CD4-positive, alpha-beta T cell treated with Interleukin-12 subunit alpha and Interleukin-12 subunit beta, for 1 hour (primary cell): ENCODE data around the gene NANS.
"Not testable (repeated sequence)": the region's sequence is repeated elsewhere in the genome, so short reads cannot be mapped to it uniquely, and the experiment has no call there.

Source experiments
- DNase-seq: peaks from one replicate; pipeline ENCODE4 v3.0.0-alpha.2; 2020

Gene NANS

GRCh38 chr9:98039607-98040017, 16.9 kb upstream of the NANS start:
- no peak for DNase-seq

GRCh38 chr9:98040212-98040611, 16.3 kb upstream of the NANS start:
- no peak for DNase-seq

GRCh38 chr9:98043915-98044314, 12.6 kb upstream of the NANS start:
- no peak for DNase-seq

- DNase-seq = peak; percentile 80
Observed at GRCh38 chr9:98045234-98046179, 11.0 kb upstream of the NANS start.

GRCh38 chr9:98046180-98046543, 10.4 kb upstream of the NANS start:
- DNase-seq = no peak

GRCh38 chr9:98047002-98047401, 9.5 kb upstream of the NANS start:
- DNase-seq = no peak

- DNase-seq = no peak
Observed at GRCh38 chr9:98049288-98050072, 7.1 kb upstream of the NANS start.

- DNase-seq = no peak
Observed at GRCh38 chr9:98050351-98050750, 6.2 kb upstream of the NANS start.

GRCh38 chr9:98054376-98054951, 2.1 kb upstream of the NANS start:
- DNase-seq = no peak

- no peak for DNase-seq
Observed at GRCh38 chr9:98057138-98057799, 737 bp downstream of the NANS start.

GRCh38 chr9:98062161-98062560, 5.6 kb downstream of the NANS start:
- no peak for DNase-seq

- no peak for DNase-seq
Observed at GRCh38 chr9:98064623-98065392, 8.3 kb downstream of the NANS start.

GRCh38 chr9:98066235-98066634, 9.7 kb downstream of the NANS start:
- DNase-seq = no peak

- DNase-seq = no peak
Observed at GRCh38 chr9:98067184-98067583, 10.7 kb downstream of the NANS start.

GRCh38 chr9:98069551-98069950, 13.0 kb downstream of the NANS start:
- DNase-seq = no peak

GRCh38 chr9:98070704-98071103, 14.2 kb downstream of the NANS start:
- DNase-seq = no peak

- DNase-seq = no peak
Observed at GRCh38 chr9:98071737-98072136, 15.2 kb downstream of the NANS start.

- DNase-seq = peak; percentile 70
Observed at GRCh38 chr9:98074115-98074990, 17.8 kb downstream of the NANS start.

GRCh38 chr9:98075332-98075805, 18.8 kb downstream of the NANS start:
- DNase-seq = peak; percentile 55

GRCh38 chr9:98076514-98076890, 20.0 kb downstream of the NANS start:
- DNase-seq = not testable (repeated sequence)

- no peak for DNase-seq
Observed at GRCh38 chr9:98078895-98079294, 22.4 kb downstream of the NANS start.
